SU-DHL-6 (cell line): ENCODE results near the gene PHAF1.

Experiments used
- CTCF ChIP-seq: fragments of 200-600 bp; sonication (generic); IDR thresholded peaks from one replicate; pipeline ENCODE4 v1.5.1; 2017; ENCODE audit warnings: antibody characterized with exemption, mild to moderate bottlenecking, low read length, moderate library complexity; ENCODE audit not compliant: insufficient read depth, poor library complexity, severe bottlenecking
- EZH2phosphoT487 ChIP-seq: fragments of 200-600 bp; sonication (generic), shearing (Covaris generic); conservative IDR thresholded peaks from 2 replicates; pipeline ENCODE4 v1.6.1; 2018; ENCODE audit warnings: mild to moderate bottlenecking, antibody characterized with exemption, low read length, moderate library complexity, mixed read lengths

GRCh38 chr16:67087803-67088202, 21.9 kb upstream of the PHAF1 start:
- TF ChIP-seq CTCF (no peak), EZH2phosphoT487 (no peak)
